IMR-90 (cell line): Measurements from ENCODE around the gene SNRNP35. TPM values are rescaled to one million over a fixed set of nuclear protein-coding genes. Genes with fewer than 3 reads are reported as not detected.

Source experiments
- ATAC-seq: fragments of 200-7000 bp; cut with Tn5 transposase; 2 replicates; pipeline ENCODE4 v1.9.1; 2020; ENCODE audit warnings: low read depth, mild to moderate bottlenecking, moderate library complexity
- BruUV-seq: library from RNA; stranded (reverse); fragments of 400-500 nt; replicated peaks from 2 replicates; lab custom pipeline; 2021; lab: Mats Ljungman, UMichigan
- CTCF ChIA-PET: fragments of 300-600 bp; formaldehyde crosslinking; extraction: SDS; loops from one replicate; lab custom pipeline; 2021; ENCODE audit warnings: antibody characterized with exemption; lab: Yijun Ruan, JAX
- POLR2A ChIA-PET: fragments of 300-600 bp; sonication (Branson Sonifier 250); formaldehyde crosslinking; loops from one replicate; lab custom pipeline; 2022; ENCODE audit warnings: antibody characterized with exemption; ENCODE audit not compliant: unreplicated experiment; lab: Charles Lee
- DNase-seq: peaks from one replicate; pipeline ENCODE4 v3.0.0; 2013
- H2AFZ ChIP-seq: replicated peaks from 2 replicates; pipeline ENCODE3; 2013; ENCODE audit warnings: low read length, mild to moderate bottlenecking; ENCODE audit not compliant: poor library complexity
- H2AK5ac ChIP-seq: 2 replicates; pipeline ENCODE4 v1.6.1; 2013; ENCODE audit warnings: low read depth, low read length, inconsistent platforms
- H2AK9ac ChIP-seq: replicated peaks from 2 replicates; pipeline ENCODE3; 2013; ENCODE audit warnings: mild to moderate bottlenecking, low read depth, low read length, moderate library complexity; ENCODE audit not compliant: poor library complexity
- H2BK120ac ChIP-seq: 2 replicates; pipeline ENCODE4 v1.6.1; 2013; ENCODE audit warnings: low read depth, low read length, inconsistent platforms
- H2BK15ac ChIP-seq: 3 replicates; pipeline ENCODE4 v1.6.1; 2013; ENCODE audit warnings: low read depth, low read length, inconsistent platforms
- H2BK20ac ChIP-seq: 2 replicates; pipeline ENCODE4 v1.6.1; 2013; ENCODE audit warnings: low read depth, mild to moderate bottlenecking, inconsistent platforms, low read length, moderate library complexity
- H2BK5ac ChIP-seq: 2 replicates; pipeline ENCODE4 v1.6.1; 2013; ENCODE audit warnings: mild to moderate bottlenecking, low read depth, low read length, inconsistent platforms; ENCODE audit not compliant: poor library complexity, severe bottlenecking
- H3K14ac ChIP-seq: replicated peaks from 2 replicates; pipeline ENCODE4 v1.6.1; 2013; ENCODE audit warnings: low read depth, low read length, inconsistent platforms
- H3K18ac ChIP-seq: 2 replicates; pipeline ENCODE4 v1.6.1; 2013; ENCODE audit warnings: low read depth, low read length, control low read depth
- H3K23ac ChIP-seq: 2 replicates; pipeline ENCODE4 v1.6.1; 2013; ENCODE audit warnings: low read depth, low read length, inconsistent platforms
- H3K27ac ChIP-seq: 2 replicates; pipeline ENCODE4 v1.5.1; 2013; ENCODE audit warnings: mild to moderate bottlenecking, control low read depth, low read length; ENCODE audit not compliant: insufficient read depth
- H3K27me3 ChIP-seq: 2 replicates; pipeline ENCODE4 v1.6.1; 2013; ENCODE audit warnings: low read length; ENCODE audit not compliant: control insufficient read depth, insufficient read depth
- H3K36me3 ChIP-seq: 2 replicates; pipeline ENCODE4 v1.6.1; 2013; ENCODE audit warnings: low read length, mixed read lengths; ENCODE audit not compliant: control insufficient read depth, insufficient read depth
- H3K4ac ChIP-seq: 2 replicates; pipeline ENCODE4 v1.6.1; 2013; ENCODE audit warnings: low read depth, low read length, inconsistent platforms
- H3K4me1 ChIP-seq: 2 replicates; pipeline ENCODE4 v1.6.1; 2013; ENCODE audit warnings: low read length, mixed read lengths; ENCODE audit not compliant: control insufficient read depth, insufficient read depth
- H3K4me2 ChIP-seq: 2 replicates; pipeline ENCODE4 v1.6.1; 2013; ENCODE audit warnings: low read depth, mild to moderate bottlenecking, control low read depth, low read length, moderate library complexity
- H3K4me3 ChIP-seq: 2 replicates; pipeline ENCODE4 v1.5.1; 2013; ENCODE audit warnings: low read depth, mild to moderate bottlenecking, control low read depth, low read length, moderate library complexity; ENCODE audit not compliant: insufficient read depth
- H3K56ac ChIP-seq: 2 replicates; pipeline ENCODE4 v1.6.1; 2013; ENCODE audit warnings: low read length, inconsistent platforms; ENCODE audit not compliant: insufficient read depth; ENCODE audit errors: extremely low read depth
- H3K79me1 ChIP-seq, 2 experiments: 2 replicates each; pipeline ENCODE4 v1.6.1; 2013; ENCODE audit warnings: low read length in 2 of 2, inconsistent platforms in 1 of 2, low read depth in 1 of 2
- H3K9ac ChIP-seq: 2 replicates; pipeline ENCODE4 v1.6.1; 2013; ENCODE audit warnings: low read depth, low read length, control low read depth
- H3K9me1 ChIP-seq: 2 replicates; pipeline ENCODE4 v1.6.1; 2013; ENCODE audit warnings: low read length, inconsistent platforms; ENCODE audit not compliant: insufficient read depth
- H3K9me3 ChIP-seq: 2 replicates; pipeline ENCODE4 v1.6.1; 2013; ENCODE audit warnings: low read length; ENCODE audit not compliant: control insufficient read depth, insufficient read depth
- H4K20me1 ChIP-seq: 2 replicates; pipeline ENCODE4 v1.6.1; 2013; ENCODE audit warnings: low read length, inconsistent platforms; ENCODE audit not compliant: insufficient read depth
- H4K5ac ChIP-seq: 2 replicates; pipeline ENCODE4 v1.6.1; 2013; ENCODE audit warnings: mild to moderate bottlenecking, low read depth, low read length, control low read depth
- H4K8ac ChIP-seq, 2 experiments: 2 replicates each; pipeline ENCODE4 v1.6.1; 2013; ENCODE audit warnings: low read depth in 2 of 2, low read length in 2 of 2, control low read depth in 1 of 2, inconsistent platforms in 1 of 2
- H4K91ac ChIP-seq: 2 replicates; pipeline ENCODE4 v1.6.1; 2013; ENCODE audit warnings: low read depth, low read length, inconsistent platforms; ENCODE audit not compliant: insufficient read depth
- BHLHE40 ChIP-seq: fragments of 150-350 bp; IDR thresholded peaks from 2 replicates; pipeline ENCODE4 v1.6.1; 2016; ENCODE audit warnings: mild to moderate bottlenecking, low read depth, low read length
- CHD1 ChIP-seq: IDR thresholded peaks from 2 replicates; pipeline ENCODE4 v1.6.1; 2012; ENCODE audit warnings: low read depth, low read length, improper control_type of control experiment
- FOS ChIP-seq: fragments of 150-350 bp; IDR thresholded peaks from 2 replicates; pipeline ENCODE4 v1.6.1; 2016; ENCODE audit warnings: low read depth, low read length
- MAFK ChIP-seq: IDR thresholded peaks from 2 replicates; pipeline ENCODE4 v1.6.1; 2012; ENCODE audit warnings: low read depth, low read length, improper control_type of control experiment
- MAZ ChIP-seq: IDR thresholded peaks from 2 replicates; pipeline ENCODE4 v1.6.1; 2012; ENCODE audit warnings: low read depth, mild to moderate bottlenecking, low read length, improper control_type of control experiment, moderate library complexity, borderline replicate concordance
- MXI1 ChIP-seq: IDR thresholded peaks from 2 replicates; pipeline ENCODE4 v1.6.1; 2012; ENCODE audit warnings: low read depth, mild to moderate bottlenecking, low read length, moderate library complexity, borderline replicate concordance
- NFE2L2 ChIP-seq: fragments of 150-350 bp; IDR thresholded peaks from 2 replicates; pipeline ENCODE4 v1.6.1; 2016; ENCODE audit warnings: low read depth, mild to moderate bottlenecking, low read length
- POLR2A ChIP-seq: IDR thresholded peaks from 2 replicates; pipeline ENCODE4 v1.6.1; 2012; ENCODE audit warnings: mild to moderate bottlenecking, low read depth, low read length
- RCOR1 ChIP-seq: IDR thresholded peaks from 2 replicates; pipeline ENCODE4 v1.6.1; 2012; ENCODE audit warnings: mild to moderate bottlenecking, low read length, improper control_type of control experiment; ENCODE audit not compliant: insufficient replicate concordance
- SMC3 ChIP-seq: fragments of 150-350 bp; IDR thresholded peaks from 2 replicates; pipeline ENCODE4 v1.6.1; 2016; ENCODE audit warnings: low read depth, mild to moderate bottlenecking, antibody characterized with exemption, low read length, moderate library complexity
- WGBS, 2 experiments: methylation state at CpG; one replicate each; pipeline versions ENCODE4 v1.1.5 to v1.1.7; 2013; ENCODE audit warnings: missing lambda C conversion rate in 2 of 2; ENCODE audit not compliant: insufficient read length in 1 of 2; ENCODE audit errors: extremely low coverage in 2 of 2; 5-methylcytosine and 5-hydroxymethylcytosine counted together
- dilution Hi-C: fragments of 300-500 bp; cut with HindIII; formaldehyde crosslinking; loops from one replicate; pipeline ENCODE4 v1.14.3; 2018; ENCODE audit warnings: low sequenced_read_pairs; ENCODE audit not compliant: unreplicated experiment
- in situ Hi-C: fragments of 300-500 bp; cut with MboI; formaldehyde crosslinking; loops from 3 replicates; pipeline ENCODE4 v1.14.3; 2019; ENCODE audit warnings: low sequenced_read_pairs, inconsistent platforms, mixed read lengths
- intact Hi-C: fragments of 100-400 bp; cut with micrococcal nuclease; formaldehyde crosslinking; loops from 2 replicates; pipeline ENCODE4 v1.10.0; 2022
- polyA plus RNA-seq, 3 experiments: library from polyadenylated mRNA; depleted of rRNA; stranded (reverse); fragments of >200 nt; gene quantifications; 2 replicates each; pipeline ENCODE4 v1.2.3, GENCODE V29; 2012; ENCODE audit warnings: low replicate concordance in 1 of 3
- total RNA-seq: library from RNA; depleted of rRNA; stranded (reverse); fragments of >200 nt; gene quantifications from 2 replicates; pipeline ENCODE4 v1.2.3, GENCODE V29; 2012

Gene SNRNP35
- total and polyA plus RNA-seq, 2 of the 4 experiments (the other 2 are of a cell fraction): 4.7 to 15.4 TPM

DNA sequence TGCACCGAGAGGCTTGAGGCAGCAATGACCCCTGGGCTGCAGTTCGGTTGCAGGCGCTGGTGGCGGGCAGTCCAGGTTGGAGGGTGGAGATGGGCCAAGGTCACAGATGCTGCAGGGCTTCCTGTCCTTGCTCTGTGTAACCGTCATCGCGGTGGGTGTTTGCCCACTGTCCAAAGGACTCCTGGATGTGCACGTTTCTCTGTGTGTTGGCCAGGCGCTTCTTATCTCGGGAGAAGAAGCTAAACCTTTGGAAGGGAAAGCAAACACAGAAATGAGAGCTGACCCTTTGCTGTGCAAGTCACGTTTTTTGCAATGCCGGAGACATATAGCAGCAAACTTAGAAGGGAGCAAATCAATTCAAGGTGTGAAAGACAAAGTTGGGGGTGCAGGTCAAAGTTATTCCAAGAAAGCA lies 14.5 kb downstream of the SNRNP35 start:
- no peak overlapping the region for H3K9ac ChIP-seq
- H2AK9ac ChIP-seq: no peak overlapping the region
- H2BK120ac ChIP-seq: no peak overlapping the region
- in situ Hi-C loops: no loop called here
- H3K4me3 ChIP-seq: no peak overlapping the region
- no peak overlapping the region for H2BK15ac ChIP-seq
- H4K8ac ChIP-seq: no peak overlapping the region
- peaks cover 23% of the 10 kb centered on the region for H4K20me1 ChIP-seq
- H2AK5ac ChIP-seq: no peak overlapping the region
- no peak overlapping the region for H3K27ac ChIP-seq
- H3K18ac ChIP-seq: no peak overlapping the region
- dilution Hi-C loops: no loop called here
- peaks cover 25% of the 10 kb centered on the region for H3K36me3 ChIP-seq
- no peak overlapping the region for H3K4ac ChIP-seq
- H3K9me3 ChIP-seq: no peaks in the 10 kb centered on the region
- H3K56ac ChIP-seq: no peak overlapping the region
- intact Hi-C loops: no loop called here
- peaks cover 3% of the 10 kb centered on the region for H3K4me1 ChIP-seq
- no peak overlapping the region for H4K5ac ChIP-seq
- POLR2A ChIA-PET: no interaction called here
- DNase-seq (no peak), ATAC-seq (no peak)
- no peaks in the 10 kb centered on the region; the same call in 1 of the 2 replicates for H3K9me1 ChIP-seq
- H2BK5ac ChIP-seq: no peak overlapping the region
- no peak overlapping the region for H3K14ac ChIP-seq
- H3K79me1 ChIP-seq: peaks cover 13 to 51% of the 10 kb centered on the region in 2 experiments
- WGBS, 2 experiments: 92% methylated on average over 7 of the region's 12 CpGs; no CpG with 5 or more reads in 1 of the 2 experiments
- H3K23ac ChIP-seq: no peak overlapping the region
- no peak overlapping the region for H3K4me2 ChIP-seq
- H4K91ac ChIP-seq: no peak overlapping the region
- no peak overlapping the region for H2BK20ac ChIP-seq
- H2AFZ ChIP-seq: no peak overlapping the region
- TF ChIP-seq SMC3 (no peak), MAZ (no peak), RCOR1 (no peak), BHLHE40 (no peak), POLR2A (no peak), NFE2L2 (no peak), MAFK (no peak), CHD1 (no peak), FOS (no peak), MXI1 (no peak)
- no TSS peak for BruUV-seq
- CTCF ChIA-PET: no interaction called here
- no peaks in the 10 kb centered on the region for H3K27me3 ChIP-seq
